Measurements from ENCODE around the gene AICDA.

The AICDA gene

GRCh38 chr12:8553088-8553627, 59.5 kb downstream of the AICDA start:
- DNase-seq, result no peak
